GM23338 (cell line): ENCODE measurements around the gene ACE2.

Experiments
- EZH2 ChIP-seq: fragments of 200-600 bp; sonication (generic); IDR thresholded peaks from one replicate; pipeline ENCODE4 v1.8.0; 2017; ENCODE audit warnings: antibody characterized with exemption, mild to moderate bottlenecking, low read depth; ENCODE audit not compliant: unreplicated experiment
- EZH2phosphoT487 ChIP-seq: fragments of 200-600 bp; sonication (generic); IDR thresholded peaks from one replicate; pipeline ENCODE4 v1.8.1; 2018; ENCODE audit warnings: antibody characterized with exemption; ENCODE audit not compliant: unreplicated experiment
- JUNB ChIP-seq: IDR thresholded peaks from one replicate; pipeline ENCODE4 v1.6.1; 2016; ENCODE audit warnings: antibody characterized with exemption; ENCODE audit not compliant: unreplicated experiment
- POLR2AphosphoS5 ChIP-seq: IDR thresholded peaks from 2 replicates; pipeline ENCODE4 v1.6.1; 2016; ENCODE audit warnings: antibody characterized with exemption, low read depth
- REST ChIP-seq: IDR thresholded peaks from one replicate; pipeline ENCODE4 v1.6.1; 2018; ENCODE audit warnings: antibody characterized with exemption; ENCODE audit not compliant: unreplicated experiment
- TF ChIP-seq, protein P1 (sequence below), 2 experiments: fragments of 200-600 bp in 1 of 2; sonication (generic) in 1 of 2; conservative IDR thresholded peaks; 2 replicates each; pipeline versions ENCODE4 v1.5.1 to v1.6.1; 2016 to 2017; ENCODE audit warnings: antibody characterized with exemption in 2 of 2, low read depth in 2 of 2, mild to moderate bottlenecking in 2 of 2, moderate library complexity in 1 of 2

- TF ChIP-seq, protein P1, sequence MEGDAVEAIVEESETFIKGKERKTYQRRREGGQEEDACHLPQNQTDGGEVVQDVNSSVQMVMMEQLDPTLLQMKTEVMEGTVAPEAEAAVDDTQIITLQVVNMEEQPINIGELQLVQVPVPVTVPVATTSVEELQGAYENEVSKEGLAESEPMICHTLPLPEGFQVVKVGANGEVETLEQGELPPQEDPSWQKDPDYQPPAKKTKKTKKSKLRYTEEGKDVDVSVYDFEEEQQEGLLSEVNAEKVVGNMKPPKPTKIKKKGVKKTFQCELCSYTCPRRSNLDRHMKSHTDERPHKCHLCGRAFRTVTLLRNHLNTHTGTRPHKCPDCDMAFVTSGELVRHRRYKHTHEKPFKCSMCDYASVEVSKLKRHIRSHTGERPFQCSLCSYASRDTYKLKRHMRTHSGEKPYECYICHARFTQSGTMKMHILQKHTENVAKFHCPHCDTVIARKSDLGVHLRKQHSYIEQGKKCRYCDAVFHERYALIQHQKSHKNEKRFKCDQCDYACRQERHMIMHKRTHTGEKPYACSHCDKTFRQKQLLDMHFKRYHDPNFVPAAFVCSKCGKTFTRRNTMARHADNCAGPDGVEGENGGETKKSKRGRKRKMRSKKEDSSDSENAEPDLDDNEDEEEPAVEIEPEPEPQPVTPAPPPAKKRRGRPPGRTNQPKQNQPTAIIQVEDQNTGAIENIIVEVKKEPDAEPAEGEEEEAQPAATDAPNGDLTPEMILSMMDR (conservative IDR thresholded peaks at IDR 0.05; ENCODE audit: low read depth in 2 of 2), result no peak
- no peak for TF ChIP-seq EZH2
- no peak for TF ChIP-seq EZH2phosphoT487
- TF ChIP-seq POLR2AphosphoS5, result no peak
- no peak for TF ChIP-seq REST
- no peak for TF ChIP-seq JUNB
Observed at GRCh38 chrX:15599461-15599860, 1.3 kb downstream of the ACE2 start.
